HG03280 (cell line): ENCODE measurements around the gene POMC.
"Not testable (repeated sequence)": the region's sequence is repeated elsewhere in the genome, so short reads cannot be mapped to it uniquely, and the experiment has no call there.

Experiments
- ATAC-seq: cut with Tn5 transposase; IDR thresholded peaks from one replicate; pipeline ENCODE4 v1.9.1; 2021; ENCODE audit warnings: mild to moderate bottlenecking, moderate library complexity; ENCODE audit not compliant: unreplicated experiment

Gene POMC

GRCh38 chr2:25168256-25169072 lies at the start of gene POMC:
Gene POMC (minus strand): TSS chr2:25168580. CDS start chr2:25164772, 3,808 bp downstream.
- ATAC-seq = no peak

- ATAC-seq = no peak
Observed at GRCh38 chr2:25218100-25218499, 49.7 kb upstream of the POMC start.

- peak; percentile 84 for ATAC-seq
Observed at GRCh38 chr2:25215948-25216679, 47.7 kb upstream of the POMC start.

- ATAC-seq = no peak
Observed at GRCh38 chr2:25215232-25215631, 46.9 kb upstream of the POMC start.

GRCh38 chr2:25213229-25213628 lies 44.8 kb upstream of the POMC start:
- no peak for ATAC-seq

GRCh38 chr2:25210923-25211322 lies 42.5 kb upstream of the POMC start:
- not testable (repeated sequence) for ATAC-seq

- no peak for ATAC-seq
Observed at GRCh38 chr2:25207078-25207545, 38.7 kb upstream of the POMC start.

- no peak for ATAC-seq
Observed at GRCh38 chr2:25204190-25204838, 35.9 kb upstream of the POMC start.

- ATAC-seq = no peak
Observed at GRCh38 chr2:25202275-25202674, 33.9 kb upstream of the POMC start.

GRCh38 chr2:25201794-25202193 lies 33.4 kb upstream of the POMC start:
- no peak for ATAC-seq

GRCh38 chr2:25201265-25201664 lies 32.9 kb upstream of the POMC start:
- ATAC-seq = no peak

GRCh38 chr2:25198576-25198975 lies 30.2 kb upstream of the POMC start:
- no peak for ATAC-seq

- no peak for ATAC-seq
Observed at GRCh38 chr2:25198209-25198525, 29.8 kb upstream of the POMC start.

GRCh38 chr2:25197336-25198208 lies 29.2 kb upstream of the POMC start:
- no peak for ATAC-seq

GRCh38 chr2:25194576-25195122 lies 26.3 kb upstream of the POMC start:
- no peak for ATAC-seq

GRCh38 chr2:25190536-25190935 lies 22.2 kb upstream of the POMC start:
- no peak for ATAC-seq

- ATAC-seq = no peak
Observed at GRCh38 chr2:25188405-25188804, 20.0 kb upstream of the POMC start.

- no peak for ATAC-seq
Observed at GRCh38 chr2:25187729-25188350, 19.5 kb upstream of the POMC start.

GRCh38 chr2:25184254-25184653 lies 15.9 kb upstream of the POMC start:
- no peak for ATAC-seq

- ATAC-seq = no peak
Observed at GRCh38 chr2:25178976-25179375, 10.6 kb upstream of the POMC start.
